KOPT-K1 (cell line): ENCODE data around the gene RASL12.
"Not testable (repeated sequence)": the region's sequence is repeated elsewhere in the genome, so short reads cannot be mapped to it uniquely, and the experiment has no call there.

ENCODE experiments used
- H3K27ac ChIP-seq: fragments of 200-600 bp; sonication (generic); 2 replicates; pipeline ENCODE4 v1.5.1; 2016; ENCODE audit warnings: antibody characterized with exemption, mild to moderate bottlenecking, low read depth, low read length; ENCODE audit not compliant: poor library complexity, severe bottlenecking
- H3K36me3 ChIP-seq: fragments of 200-600 bp; sonication (generic); 2 replicates; pipeline ENCODE4 v1.5.1; 2017; ENCODE audit warnings: antibody characterized with exemption, mild to moderate bottlenecking, low read length, moderate library complexity; ENCODE audit not compliant: insufficient read depth
- H3K9me3 ChIP-seq: fragments of 200-600 bp; sonication (generic); 2 replicates; pipeline ENCODE4 v1.5.1; 2017; ENCODE audit warnings: antibody characterized with exemption, low read length, mild to moderate bottlenecking; ENCODE audit not compliant: insufficient read depth, poor library complexity, severe bottlenecking

Gene RASL12

DNA sequence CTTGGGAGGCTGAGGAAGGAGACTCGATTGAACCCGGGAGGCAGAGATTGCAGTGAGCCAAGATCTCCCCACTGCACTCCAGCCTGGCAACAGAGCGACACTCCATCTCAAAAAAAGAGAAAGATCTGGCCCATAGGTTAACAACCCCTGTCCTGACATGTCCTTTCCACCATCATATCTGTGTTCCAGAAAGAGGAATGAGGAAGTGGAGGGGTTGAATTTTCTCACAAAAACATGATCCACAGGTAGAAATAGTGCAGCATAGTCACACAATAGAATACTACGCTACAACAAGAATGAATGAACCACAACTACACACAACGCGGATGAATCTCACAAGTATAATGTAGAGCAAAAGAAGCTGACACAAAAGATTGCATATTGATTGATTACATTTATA is 27.3 kb downstream of the RASL12 start:
- Histone ChIP-seq H3K27ac (no peak overlapping the region), H3K9me3 (no peaks in the 10 kb centered on the region), H3K36me3 (no peaks in the 10 kb centered on the region)

DNA sequence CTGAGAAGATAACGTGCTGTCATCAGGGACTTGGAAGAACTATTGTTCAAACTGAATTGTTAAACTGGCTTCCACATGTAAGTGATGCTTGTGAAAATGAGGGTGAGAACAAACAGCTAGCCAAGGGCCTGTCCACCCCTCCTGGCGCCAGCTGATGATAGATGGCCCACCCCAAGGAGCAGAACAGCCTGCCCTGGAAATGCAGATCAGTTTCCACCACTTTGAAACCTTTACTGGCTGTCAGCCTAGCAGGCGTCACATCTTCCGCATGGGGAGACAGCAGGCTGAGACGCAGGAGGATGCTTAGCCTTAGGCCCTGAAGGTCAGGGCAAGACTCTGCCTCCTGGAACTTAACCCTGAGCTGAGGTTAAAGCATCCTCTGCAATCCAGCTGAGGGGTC is 29.0 kb downstream of the RASL12 start:
- H3K9me3 ChIP-seq: no peaks in the 10 kb centered on the region
- no peak overlapping the region for H3K27ac ChIP-seq
- no peaks in the 10 kb centered on the region for H3K36me3 ChIP-seq

DNA sequence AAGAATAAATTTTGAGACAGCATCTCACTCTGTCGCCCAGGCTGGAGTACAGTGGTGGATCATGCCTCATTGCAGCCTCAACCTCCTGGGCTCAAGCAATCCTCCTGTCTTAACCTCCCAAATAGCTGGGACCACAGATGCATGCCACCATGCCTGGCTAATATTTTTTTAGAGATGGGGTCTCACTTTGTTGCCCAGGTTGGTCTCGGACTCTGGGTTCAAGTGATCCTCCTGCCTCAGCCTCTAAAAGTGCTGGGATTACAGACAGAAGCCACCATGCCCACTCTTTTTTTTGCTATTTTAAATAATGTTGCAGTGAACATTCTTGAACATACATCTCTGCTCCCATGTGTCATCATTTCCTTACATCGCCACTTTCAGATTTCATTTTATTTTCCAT is 29.4 kb downstream of the RASL12 start:
- H3K36me3 ChIP-seq: no peaks in the 10 kb centered on the region
- H3K9me3 ChIP-seq: no peaks in the 10 kb centered on the region
- no peak overlapping the region for H3K27ac ChIP-seq

DNA sequence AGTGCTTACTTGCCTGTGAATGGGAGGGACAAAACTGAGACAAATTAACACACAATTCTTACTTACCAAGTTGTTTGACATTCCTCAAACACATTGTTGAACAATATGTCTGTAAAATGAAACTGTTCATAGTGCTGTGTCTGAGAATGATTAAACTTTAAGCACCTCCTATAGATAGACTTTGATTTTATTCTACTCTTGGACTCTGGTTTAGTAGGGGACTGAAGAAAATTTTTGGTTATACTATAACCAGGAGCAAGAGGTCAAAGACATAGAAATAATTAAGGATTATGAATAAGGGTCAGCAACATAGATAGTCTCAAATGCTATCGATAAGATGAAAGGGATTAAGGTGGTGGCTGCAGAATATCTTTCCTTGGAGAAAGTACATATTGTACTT is 30.5 kb downstream of the RASL12 start:
- H3K27ac ChIP-seq: no peak overlapping the region
- H3K9me3 ChIP-seq: no peaks in the 10 kb centered on the region
- no peaks in the 10 kb centered on the region for H3K36me3 ChIP-seq

DNA sequence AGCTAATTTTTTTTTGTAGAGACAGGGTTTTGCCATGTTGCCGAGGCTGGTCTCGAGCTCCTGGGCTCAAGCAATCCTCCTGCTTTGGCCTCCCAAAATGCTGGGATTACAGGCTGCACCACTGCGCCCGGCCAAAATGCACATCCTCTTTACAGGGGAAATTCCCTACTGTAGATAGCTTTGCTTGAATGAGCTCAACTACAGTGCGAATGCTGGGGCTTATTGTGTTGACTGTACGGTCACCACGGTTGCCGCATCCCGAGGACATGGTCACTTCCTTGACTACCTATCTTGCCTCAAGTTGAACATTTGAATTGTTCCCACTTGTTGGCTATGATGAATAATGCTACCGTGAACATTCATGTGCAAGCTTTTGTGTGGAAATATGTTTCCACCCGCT is 33.1 kb downstream of the RASL12 start:
- no peaks in the 10 kb centered on the region for H3K36me3 ChIP-seq
- H3K27ac ChIP-seq: no peak overlapping the region
- H3K9me3 ChIP-seq: no peaks in the 10 kb centered on the region

DNA sequence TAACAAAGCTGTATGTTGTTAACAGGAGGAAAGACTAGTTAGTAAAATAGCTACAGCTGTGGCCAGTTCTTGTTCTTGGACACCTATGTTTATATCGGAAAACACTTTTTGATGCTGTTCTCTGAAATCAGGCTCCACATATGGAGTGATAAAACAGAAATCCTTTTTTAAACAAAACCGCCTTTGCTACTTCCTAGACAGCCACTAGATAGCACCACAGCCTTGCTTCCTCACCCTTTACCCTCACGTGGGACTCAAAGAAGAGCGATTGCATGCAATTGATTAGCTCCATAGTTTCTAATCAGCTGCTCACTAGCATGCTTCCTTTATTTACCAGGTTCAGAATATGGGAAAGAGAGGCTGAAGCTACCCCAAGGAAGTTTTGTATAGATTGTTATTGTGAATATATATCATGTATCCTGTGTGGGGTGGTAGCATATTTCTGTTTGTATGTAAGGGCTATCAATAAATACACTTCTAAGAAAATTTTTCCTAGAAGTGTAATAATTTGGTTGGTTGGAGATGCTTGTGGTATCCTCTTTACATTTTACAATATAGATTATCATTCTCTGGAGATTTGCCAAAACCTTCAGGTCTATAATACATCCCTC is 34.0 kb downstream of the RASL12 start:
- Histone ChIP-seq H3K27ac (no peak overlapping the region), H3K36me3 (no peaks in the 10 kb centered on the region), H3K9me3 (no peaks in the 10 kb centered on the region)

DNA sequence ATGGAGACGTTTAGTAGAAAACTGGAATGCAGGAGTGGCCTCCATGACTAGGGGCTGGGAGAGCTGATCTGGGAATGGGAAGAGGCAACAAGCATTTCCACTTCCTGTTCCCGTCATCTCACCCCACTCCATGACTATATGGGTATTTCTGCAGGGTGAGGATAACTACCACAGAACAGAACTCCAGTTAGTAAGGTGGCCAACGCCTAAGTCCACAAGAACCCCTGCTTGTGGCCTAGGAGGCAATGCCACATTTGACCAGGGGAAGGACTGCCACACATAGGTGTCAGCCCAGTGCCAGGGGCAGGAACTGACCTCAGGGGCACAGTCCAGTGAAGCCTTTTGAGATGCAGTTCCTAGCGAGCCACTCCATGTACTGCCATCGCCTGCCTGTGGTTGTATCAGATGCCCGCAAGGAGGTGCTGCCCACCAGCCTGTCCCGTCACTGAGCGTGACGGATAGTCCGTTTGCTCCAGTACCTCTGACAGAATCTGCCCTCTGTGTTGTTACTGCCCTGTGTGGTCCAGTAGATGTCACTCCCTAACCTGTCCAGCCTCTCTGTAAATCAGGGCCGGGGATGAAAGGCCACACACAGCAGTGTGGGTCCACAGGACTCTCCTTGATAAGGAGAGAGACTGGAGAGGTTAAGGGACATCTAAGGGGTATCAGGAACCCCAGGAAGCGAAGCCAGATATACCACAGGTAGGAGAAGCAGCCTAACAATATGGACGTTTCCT is 34.8 kb downstream of the RASL12 start:
- no peaks in the 10 kb centered on the region for H3K36me3 ChIP-seq
- no peak overlapping the region for H3K27ac ChIP-seq
- H3K9me3 ChIP-seq: no peaks in the 10 kb centered on the region

DNA sequence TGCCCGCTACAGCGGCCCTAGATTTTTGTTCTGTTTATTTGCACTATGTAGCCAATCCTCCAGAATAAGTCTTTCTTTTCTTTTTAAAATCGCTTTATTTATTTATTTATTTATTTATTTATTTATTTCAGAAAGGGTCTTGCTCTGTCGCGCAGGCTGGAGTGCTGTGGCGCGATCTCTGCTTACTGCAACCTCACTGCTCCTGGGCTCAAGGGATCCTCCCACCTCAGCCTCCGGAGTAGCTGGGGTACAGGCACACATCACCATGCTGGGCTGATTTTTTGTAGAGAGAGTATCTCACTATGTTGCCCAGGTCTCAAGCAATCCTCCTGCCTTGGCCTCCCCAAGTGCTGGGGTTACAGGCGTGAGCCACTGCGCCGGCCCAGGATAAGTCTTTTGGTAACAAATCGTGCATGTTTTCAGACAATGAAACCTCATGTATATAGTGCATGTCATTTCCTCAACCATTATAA is 38.0 kb downstream of the RASL12 start:
- Histone ChIP-seq H3K36me3 (peaks cover 19% of the 10 kb centered on the region), H3K27ac (no peak overlapping the region), H3K9me3 (no peaks in the 10 kb centered on the region)

DNA sequence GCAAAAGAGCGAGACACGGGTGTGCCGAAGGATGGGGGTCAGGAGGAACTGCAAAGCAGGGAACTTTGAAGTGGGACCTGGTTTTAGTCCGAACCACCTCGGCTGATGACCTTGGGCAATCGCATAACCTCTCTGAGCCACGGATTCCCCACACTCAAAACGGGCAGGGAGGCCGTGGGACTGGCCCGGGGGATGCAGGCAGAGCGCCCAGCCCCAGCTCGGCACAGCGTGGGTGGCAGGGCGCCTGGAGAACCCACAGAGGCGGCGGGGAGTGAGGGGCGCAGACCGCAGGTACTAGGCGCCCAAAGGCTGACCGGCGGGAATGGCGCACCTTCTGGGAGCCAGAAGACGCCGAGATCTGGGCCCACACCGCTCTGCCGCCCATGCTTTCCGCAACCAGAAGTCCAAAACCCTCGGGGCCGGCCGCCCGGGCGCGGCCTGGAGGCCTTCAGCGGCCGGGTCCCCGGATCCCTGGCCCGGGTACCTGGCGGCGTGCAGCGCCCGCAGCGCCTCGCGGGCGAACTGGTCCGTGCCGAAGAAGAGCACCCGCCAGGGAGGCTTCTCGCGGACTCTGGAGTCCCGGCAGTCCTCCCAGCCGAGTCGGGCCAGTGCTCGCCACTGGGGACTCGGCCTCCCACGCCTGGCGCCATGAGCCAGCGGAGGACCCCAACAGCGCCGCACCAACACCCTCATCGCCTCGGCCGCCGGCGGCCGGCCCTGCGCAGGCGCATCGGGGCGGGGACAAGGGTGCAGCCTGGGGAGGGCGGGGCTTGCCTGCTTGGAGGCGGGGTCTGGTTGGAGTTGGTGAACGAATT is 38.7 kb downstream of the RASL12 start, which contains the start of gene MTFMT:
MTFMT (minus strand) TSS at position 719 of the 815 bp plus-strand sequence; CDS start at position 693, 26 bp downstream.
- Histone ChIP-seq H3K9me3 (no peaks in the 10 kb centered on the region), H3K27ac (peak within 1 kb of the TSS; percentile 59), H3K36me3 (peaks cover 25% of the 10 kb centered on the region)

DNA sequence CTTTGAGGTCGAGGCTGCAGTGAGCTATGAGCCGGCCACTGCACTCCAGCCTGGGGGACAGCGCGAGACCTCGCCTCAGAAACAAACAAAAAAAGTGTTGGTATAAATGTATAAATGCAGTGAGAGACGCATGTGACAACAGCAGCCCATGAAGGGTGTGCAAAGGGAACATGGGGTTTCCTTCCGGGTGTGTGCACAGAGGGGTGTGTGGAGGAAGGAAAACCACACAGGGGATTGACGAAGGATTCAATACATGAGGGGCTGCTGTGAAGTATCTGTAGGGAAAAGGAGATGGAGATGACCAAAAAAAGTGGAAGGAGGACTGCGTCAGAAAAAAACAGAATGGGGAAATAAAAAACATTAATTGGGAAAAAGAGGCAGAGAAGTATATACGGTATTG is 39.5 kb downstream of the RASL12 start:
- Histone ChIP-seq H3K36me3 (peaks cover 30% of the 10 kb centered on the region), H3K9me3 (no peaks in the 10 kb centered on the region), H3K27ac (peak overlapping the region; percentile 59)

DNA sequence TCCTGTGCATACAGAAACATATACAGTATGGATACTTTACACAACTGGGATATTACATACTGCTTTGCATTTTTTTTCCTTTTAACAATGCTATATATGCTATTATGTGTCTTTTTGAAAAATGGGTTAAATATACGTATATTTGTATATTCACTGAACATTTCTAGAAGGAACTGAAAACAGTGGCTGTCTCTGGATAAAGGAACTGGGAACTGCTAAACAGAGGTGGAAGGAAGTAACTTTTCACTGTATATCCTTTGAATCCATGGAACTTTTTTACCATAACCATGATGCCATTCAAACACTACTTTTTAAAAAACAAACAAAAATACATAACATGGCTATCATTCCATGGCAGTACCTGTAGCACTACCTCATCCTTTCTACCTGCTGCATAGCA is 40.2 kb downstream of the RASL12 start:
- no peaks in the 10 kb centered on the region for H3K9me3 ChIP-seq
- no peak overlapping the region for H3K27ac ChIP-seq
- H3K36me3 ChIP-seq: peaks cover 30% of the 10 kb centered on the region

DNA sequence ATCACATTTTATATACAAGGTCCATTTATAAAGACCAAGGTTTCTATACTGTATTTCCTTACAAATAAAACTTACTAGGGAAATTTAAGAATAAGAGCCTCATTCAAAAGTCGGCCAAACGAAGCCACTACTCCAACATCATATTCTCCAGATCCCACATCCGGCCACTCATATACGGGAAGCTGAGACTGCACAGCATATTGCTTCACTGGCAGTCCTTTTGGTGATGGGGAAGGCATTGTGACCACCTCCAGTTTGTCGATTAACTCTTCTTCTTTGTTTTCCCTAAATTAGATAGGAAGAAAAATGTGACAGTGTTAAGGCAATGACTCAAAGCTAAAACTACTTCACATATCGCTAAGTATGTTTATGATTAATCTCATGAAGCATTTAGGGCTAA is 41.0 kb downstream of the RASL12 start:
- Histone ChIP-seq H3K27ac (no peak overlapping the region), H3K36me3 (peaks cover 38% of the 10 kb centered on the region), H3K9me3 (no peaks in the 10 kb centered on the region)

DNA sequence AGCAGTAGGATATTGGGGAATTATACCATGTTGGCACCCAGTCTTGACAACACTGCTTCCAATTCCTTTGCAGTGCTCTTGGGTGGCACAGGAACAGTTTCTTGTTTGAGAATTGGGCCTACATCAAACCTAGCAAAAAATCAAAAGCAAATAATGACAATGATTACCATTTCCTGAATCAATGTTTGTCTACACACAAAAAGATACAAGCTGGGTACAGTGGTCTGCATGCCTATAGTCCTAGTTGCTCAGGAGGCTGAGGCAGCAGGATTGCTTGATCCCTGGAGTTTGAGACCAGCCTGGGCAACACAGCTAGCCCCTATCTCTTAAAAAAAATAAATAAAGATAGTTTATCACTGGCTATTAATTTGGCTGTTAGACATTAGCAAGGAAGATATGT is 46.3 kb downstream of the RASL12 start:
- Histone ChIP-seq H3K9me3 (no peaks in the 10 kb centered on the region), H3K36me3 (peaks cover 75% of the 10 kb centered on the region), H3K27ac (no peak overlapping the region)

DNA sequence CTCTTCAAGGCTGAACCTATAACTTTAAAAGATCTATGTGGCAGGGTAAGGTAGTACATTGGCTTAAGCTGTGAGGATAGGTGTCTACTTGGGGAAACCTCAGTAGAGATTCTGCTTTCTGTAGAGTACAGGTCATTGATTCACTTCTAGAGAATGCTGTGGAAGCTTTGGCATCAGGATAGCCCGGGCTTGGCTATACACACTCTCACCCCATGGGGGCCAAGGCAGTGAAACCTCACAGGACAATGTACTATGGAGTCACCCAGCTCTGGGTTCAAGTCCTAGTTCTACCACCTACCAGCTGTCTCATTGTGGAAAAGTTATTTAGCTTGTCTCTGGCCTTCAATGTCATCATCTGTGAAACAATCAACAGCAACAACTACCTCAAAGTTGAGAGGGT is 47.4 kb downstream of the RASL12 start:
- peaks cover 74% of the 10 kb centered on the region for H3K36me3 ChIP-seq
- no peak overlapping the region for H3K27ac ChIP-seq
- no peaks in the 10 kb centered on the region for H3K9me3 ChIP-seq

DNA sequence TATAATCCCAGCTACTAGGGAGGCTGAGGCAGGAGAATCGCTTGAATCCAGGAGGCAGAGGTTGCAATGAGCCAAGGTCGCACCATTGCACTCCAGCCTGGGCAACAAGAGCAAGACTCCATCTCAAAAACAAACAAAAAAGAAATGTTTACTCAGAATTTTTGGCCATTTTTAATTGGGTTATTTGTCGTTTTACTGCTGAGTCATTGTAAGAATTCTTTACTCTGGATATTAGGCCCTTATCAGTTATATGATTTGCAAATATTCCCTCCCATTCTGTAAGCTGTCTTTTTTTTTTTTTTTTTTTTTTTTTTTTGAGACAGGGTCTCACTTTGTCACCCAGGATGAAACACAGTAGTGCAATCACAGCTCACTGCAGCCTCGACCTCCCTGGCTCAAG is 56.6 kb downstream of the RASL12 start:
- Histone ChIP-seq H3K9me3 (peaks cover 12% of the 10 kb centered on the region), H3K36me3 (peaks cover 67% of the 10 kb centered on the region)
- not testable (repeated sequence) for H3K27ac ChIP-seq
